HepG2 (cell line): ENCODE results near the gene M1AP. TPM values are rescaled to one million over a fixed set of nuclear protein-coding genes. Genes with fewer than 3 reads are reported as not detected.

Experiments used
- PAWR ChIP-seq: sonication (generic); formaldehyde crosslinking; IDR thresholded peaks from 2 replicates; pipeline ENCODE4 v1.4.0; 2020; ENCODE audit warnings: missing genetic modification reagents, mild to moderate bottlenecking, borderline replicate concordance
- PCBP1 ChIP-seq: fragments of 200-400 bp; formaldehyde crosslinking; IDR thresholded peaks from 2 replicates; pipeline ENCODE4 v1.6.1; 2017; ENCODE audit warnings: mild to moderate bottlenecking, low read depth, low read length, borderline replicate concordance
- ZBTB8A ChIP-seq: sonication (generic); formaldehyde crosslinking; IDR thresholded peaks from 2 replicates; pipeline ENCODE4 v1.4.0; 2020; ENCODE audit warnings: mild to moderate bottlenecking, low read depth, missing genetic modification reagents, borderline replicate concordance
- ZNF510 ChIP-seq: sonication (generic); formaldehyde crosslinking; IDR thresholded peaks from 2 replicates; pipeline ENCODE4 v1.4.0; 2020; ENCODE audit warnings: low read depth, mild to moderate bottlenecking, missing genetic modification reagents
- polyA plus RNA-seq, 8 experiments: library from polyadenylated mRNA; depleted of rRNA in 3 of 8; stranded (reverse) in 7 of 8; unstranded in 1 of 8; fragments of >200 nt; fragmentation: Illumina TruSeq in 4 of 8; extraction: Trizol in 4 of 8; gene quantifications; 2 replicates each; pipeline versions ENCODE4 v1.2.1 to v1.2.3, GENCODE V29; 2011 to 2016; ENCODE audit warnings: low read depth in 4 of 8, missing spikeins in 1 of 8, mixed read lengths in 1 of 8; ENCODE audit not compliant: insufficient read depth in 1 of 8
- total RNA-seq, 5 experiments: library from RNA; depleted of rRNA; stranded (reverse); fragments of >200 nt; fragmentation: Illumina TruSeq; extraction: Trizol; gene quantifications; 2 replicates each; pipeline ENCODE4 v1.2.3, GENCODE V29; 2016; ENCODE audit warnings: low read depth in 1 of 5
- TF ChIP-seq, protein P1 (sequence below): sonication (generic); formaldehyde crosslinking; conservative IDR thresholded peaks from 2 replicates; pipeline ENCODE4 v1.8.1; 2023; ENCODE audit warnings: missing genetic modification reagents
- TF ChIP-seq, protein P2 (sequence below): sonication (generic); formaldehyde crosslinking; IDR thresholded peaks from 2 replicates; pipeline ENCODE4 v1.5.0; 2020; ENCODE audit warnings: missing genetic modification reagents
- TF ChIP-seq, protein P3 (sequence below): sonication (generic); formaldehyde crosslinking; IDR thresholded peaks from 2 replicates; pipeline ENCODE4 v1.5.0; 2020; ENCODE audit warnings: mild to moderate bottlenecking, missing genetic modification reagents, borderline replicate concordance

Gene M1AP
- total and polyA plus RNA-seq, 2 of the 13 experiments (the other 11 are each of a cell fraction or from before 2014, with no cell fraction given): not detected

DNA sequence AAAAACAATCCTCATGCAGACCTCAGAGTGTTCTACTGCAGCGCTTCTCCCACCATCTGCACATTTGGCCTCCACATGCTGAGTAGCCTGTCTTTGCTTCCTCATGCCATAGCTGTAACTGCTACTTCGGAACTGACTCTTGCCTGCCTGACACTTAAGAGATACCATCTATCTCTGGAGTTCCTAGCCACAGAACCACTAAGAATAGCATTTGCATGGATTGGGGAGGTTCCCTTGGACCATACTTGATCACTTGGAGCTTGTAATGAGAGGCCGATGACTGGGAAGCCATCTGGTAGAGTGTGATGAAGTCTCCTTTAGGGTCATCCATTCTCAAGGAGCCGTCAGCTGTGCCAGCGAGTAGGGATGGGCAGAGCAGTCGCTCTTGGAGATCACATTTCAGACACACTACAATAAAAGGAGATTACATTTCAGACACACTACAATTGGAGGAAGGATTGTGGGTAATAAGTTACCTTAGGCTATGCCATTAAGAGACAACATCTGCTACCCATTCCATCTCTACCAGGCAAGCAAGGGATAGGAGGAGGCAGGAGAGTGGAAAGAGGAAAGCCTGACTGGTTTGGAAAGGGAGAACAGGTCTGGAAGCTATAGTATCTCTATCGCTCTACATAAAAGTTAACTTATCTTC lies 71.8 kb downstream of the M1AP start (continued):
- TF ChIP-seq, protein P1, sequence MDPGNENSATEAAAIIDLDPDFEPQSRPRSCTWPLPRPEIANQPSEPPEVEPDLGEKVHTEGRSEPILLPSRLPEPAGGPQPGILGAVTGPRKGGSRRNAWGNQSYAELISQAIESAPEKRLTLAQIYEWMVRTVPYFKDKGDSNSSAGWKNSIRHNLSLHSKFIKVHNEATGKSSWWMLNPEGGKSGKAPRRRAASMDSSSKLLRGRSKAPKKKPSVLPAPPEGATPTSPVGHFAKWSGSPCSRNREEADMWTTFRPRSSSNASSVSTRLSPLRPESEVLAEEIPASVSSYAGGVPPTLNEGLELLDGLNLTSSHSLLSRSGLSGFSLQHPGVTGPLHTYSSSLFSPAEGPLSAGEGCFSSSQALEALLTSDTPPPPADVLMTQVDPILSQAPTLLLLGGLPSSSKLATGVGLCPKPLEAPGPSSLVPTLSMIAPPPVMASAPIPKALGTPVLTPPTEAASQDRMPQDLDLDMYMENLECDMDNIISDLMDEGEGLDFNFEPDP: no peak
- TF ChIP-seq PAWR (CRISPR knock-in tag) (no peak), PCBP1 (no peak), ZNF510 (no peak), ZBTB8A (CRISPR knock-in tag) (no peak)
- TF ChIP-seq, protein P2, sequence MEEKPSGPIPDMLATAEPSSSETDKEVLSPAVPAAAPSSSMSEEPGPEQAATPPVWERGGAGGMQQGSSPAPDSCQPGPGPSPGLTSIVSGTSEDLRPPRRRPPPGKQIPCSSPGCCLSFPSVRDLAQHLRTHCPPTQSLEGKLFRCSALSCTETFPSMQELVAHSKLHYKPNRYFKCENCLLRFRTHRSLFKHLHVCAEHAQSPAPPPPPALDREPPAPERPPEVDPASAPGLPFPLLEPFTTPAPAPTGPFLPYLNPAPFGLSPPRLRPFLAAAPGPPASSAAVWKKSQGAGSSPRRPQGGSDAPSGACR: no peak
- TF ChIP-seq, protein P3, sequence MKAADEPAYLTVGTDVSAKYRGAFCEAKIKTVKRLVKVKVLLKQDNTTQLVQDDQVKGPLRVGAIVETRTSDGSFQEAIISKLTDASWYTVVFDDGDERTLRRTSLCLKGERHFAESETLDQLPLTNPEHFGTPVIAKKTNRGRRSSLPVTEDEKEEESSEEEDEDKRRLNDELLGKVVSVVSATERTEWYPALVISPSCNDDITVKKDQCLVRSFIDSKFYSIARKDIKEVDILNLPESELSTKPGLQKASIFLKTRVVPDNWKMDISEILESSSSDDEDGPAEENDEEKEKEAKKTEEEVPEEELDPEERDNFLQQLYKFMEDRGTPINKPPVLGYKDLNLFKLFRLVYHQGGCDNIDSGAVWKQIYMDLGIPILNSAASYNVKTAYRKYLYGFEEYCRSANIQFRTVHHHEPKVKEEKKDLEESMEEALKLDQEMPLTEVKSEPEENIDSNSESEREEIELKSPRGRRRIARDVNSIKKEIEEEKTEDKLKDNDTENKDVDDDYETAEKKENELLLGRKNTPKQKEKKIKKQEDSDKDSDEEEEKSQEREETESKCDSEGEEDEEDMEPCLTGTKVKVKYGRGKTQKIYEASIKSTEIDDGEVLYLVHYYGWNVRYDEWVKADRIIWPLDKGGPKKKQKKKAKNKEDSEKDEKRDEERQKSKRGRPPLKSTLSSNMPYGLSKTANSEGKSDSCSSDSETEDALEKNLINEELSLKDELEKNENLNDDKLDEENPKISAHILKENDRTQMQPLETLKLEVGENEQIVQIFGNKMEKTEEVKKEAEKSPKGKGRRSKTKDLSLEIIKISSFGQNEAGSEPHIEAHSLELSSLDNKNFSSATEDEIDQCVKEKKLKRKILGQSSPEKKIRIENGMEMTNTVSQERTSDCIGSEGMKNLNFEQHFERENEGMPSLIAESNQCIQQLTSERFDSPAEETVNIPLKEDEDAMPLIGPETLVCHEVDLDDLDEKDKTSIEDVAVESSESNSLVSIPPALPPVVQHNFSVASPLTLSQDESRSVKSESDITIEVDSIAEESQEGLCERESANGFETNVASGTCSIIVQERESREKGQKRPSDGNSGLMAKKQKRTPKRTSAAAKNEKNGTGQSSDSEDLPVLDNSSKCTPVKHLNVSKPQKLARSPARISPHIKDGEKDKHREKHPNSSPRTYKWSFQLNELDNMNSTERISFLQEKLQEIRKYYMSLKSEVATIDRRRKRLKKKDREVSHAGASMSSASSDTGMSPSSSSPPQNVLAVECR (CRISPR knock-in tag): no peak
- TF ChIP-seq, all 625 proteins: peak for 0
